CD4-positive, alpha-beta memory T cell (primary cell): ENCODE measurements around the gene FNBP1. TPM values are rescaled to one million over a fixed set of nuclear protein-coding genes. Genes with fewer than 3 reads are reported as not detected.
"Not testable (repeated sequence)": the region's sequence is repeated elsewhere in the genome, so short reads cannot be mapped to it uniquely, and the experiment has no call there.

ENCODE experiments used
- CTCF ChIA-PET: fragments of 350-600 bp; sonication (Branson Sonifier 250); formaldehyde crosslinking; loops from one replicate; lab custom pipeline; 2021; ENCODE audit warnings: inconsistent platforms; ENCODE audit not compliant: partially characterized antibody; lab: Charles Lee
- POLR2A ChIA-PET: fragments of 350-600 bp; sonication (Branson Sonifier 250); formaldehyde crosslinking; loops from one replicate; lab custom pipeline; 2021; ENCODE audit not compliant: partially characterized antibody; lab: Charles Lee
- DNase-seq, 5 donors: peaks; one replicate each; pipeline versions ENCODE4 v3.0.0 to v3.0.0-alpha.2; 2020 to 2022; ENCODE audit warnings: mixed read lengths in 1 of 5
- H3K27ac ChIP-seq: one replicate; pipeline ENCODE4 v1.7.0; 2013; ENCODE audit warnings: low read depth, low read length
- H3K27me3 ChIP-seq: 2 replicates; pipeline ENCODE4 v1.7.0; 2013; ENCODE audit warnings: mild to moderate bottlenecking, low read length, moderate library complexity; ENCODE audit not compliant: insufficient read depth
- H3K36me3 ChIP-seq: 2 replicates; pipeline ENCODE4 v1.7.0; 2013; ENCODE audit warnings: mild to moderate bottlenecking, low read length, moderate library complexity; ENCODE audit not compliant: insufficient read depth
- H3K4me1 ChIP-seq: 2 replicates; pipeline ENCODE4 v1.7.0; 2013; ENCODE audit warnings: mild to moderate bottlenecking, low read length, moderate library complexity; ENCODE audit not compliant: insufficient read depth
- H3K4me3 ChIP-seq, 2 donors: one replicate each; pipeline ENCODE4 v1.7.0; 2013; ENCODE audit warnings: low read length in 2 of 2, mild to moderate bottlenecking in 1 of 2
- H3K9me3 ChIP-seq, 2 donors: one replicate each; pipeline ENCODE4 v1.7.0; 2013; ENCODE audit warnings: low read length in 2 of 2, control low read depth in 1 of 2; ENCODE audit not compliant: control insufficient read depth in 1 of 2
- H3K27ac Mint-ChIP-seq, 7 donors: one replicate each; pipeline ENCODE4 v1.8.0; 2020 to 2021; ENCODE audit warnings: mixed read lengths in 7 of 7, mild to moderate bottlenecking in 6 of 7, inconsistent platforms in 3 of 7, moderate library complexity in 3 of 7
- H3K27me3 Mint-ChIP-seq, 2 donors: one replicate each; pipeline ENCODE4 v1.8.0; 2020 to 2021; ENCODE audit warnings: mixed read lengths in 2 of 2
- H3K36me3 Mint-ChIP-seq, 2 donors: one replicate each; pipeline ENCODE4 v1.8.0; 2020 to 2021; ENCODE audit warnings: mixed read lengths in 2 of 2, inconsistent platforms in 1 of 2, mild to moderate bottlenecking in 1 of 2
- H3K4me1 Mint-ChIP-seq, 4 donors: one replicate each; pipeline ENCODE4 v1.8.0; 2020 to 2021; ENCODE audit warnings: mixed read lengths in 4 of 4, mild to moderate bottlenecking in 1 of 4
- H3K4me3 Mint-ChIP-seq, 8 donors: one replicate each; pipeline ENCODE4 v1.8.0; 2020 to 2021; ENCODE audit warnings: mixed read lengths in 8 of 8, mild to moderate bottlenecking in 7 of 8, moderate library complexity in 6 of 8, inconsistent platforms in 3 of 8
- H3K9me3 Mint-ChIP-seq, 8 donors: one replicate each; pipeline ENCODE4 v1.8.0; 2020 to 2021; ENCODE audit warnings: mixed read lengths in 8 of 8, mild to moderate bottlenecking in 5 of 8, inconsistent platforms in 3 of 8, moderate library complexity in 1 of 8
- intact Hi-C: fragments of 100-400 bp; cut with micrococcal nuclease; formaldehyde crosslinking; loops from one replicate; pipeline ENCODE4 v1.15.1; 2023
- polyA plus RNA-seq, 2 donors: library from polyadenylated mRNA; unstranded; fragments of 300-500 nt; fragmentation: Illumina TruSeq; gene quantifications; one replicate each; pipeline ENCODE4 v1.2.3, GENCODE V29; 2021
- total RNA-seq, 2 experiments: library from RNA; stranded (reverse); gene quantifications; one replicate each; pipeline ENCODE4 v1.2.3, GENCODE V29; 2021

FNBP1 gene
- total and polyA plus RNA-seq, 4 experiments from 2014 or later: 143 to 202 (median 181) TPM

- intact Hi-C loops: loop anchor here (1.0 to 5.0 kb wide), 2 partner anchors 9 to 39 kb away; no protein-coding TSS in a partner anchor
- H3K9me3 ChIP-seq: no peaks in the 10 kb centered on the region
- H3K4me3 ChIP-seq: no peak overlapping the region
- DNase-seq: no peak
- H3K36me3 Mint-ChIP-seq: peaks cover 18 to 57% of the 10 kb centered on the region in 2 donors
- H3K4me1 ChIP-seq: peaks cover 88% of the 10 kb centered on the region
- H3K27ac Mint-ChIP-seq: peak overlapping the region; percentile 80 to 98 (median 86)
- ChIA-PET POLR2A (interaction anchor here (1.1 to 3.5 kb wide), 9 partner anchors 12 to 189 kb away, joined by 3 to 13 read pairs (median 7); no protein-coding TSS in a partner anchor), CTCF (interaction anchor here (1.5 to 3.8 kb wide), 4 partner anchors 10 to 113 kb away, joined by 4 to 13 read pairs (median 7); no protein-coding TSS in a partner anchor)
- H3K36me3 ChIP-seq: peaks cover 6% of the 10 kb centered on the region
- H3K4me1 Mint-ChIP-seq: peaks cover 55 to 93% (median 76%) of the 10 kb centered on the region in 4 donors
- H3K27me3 Mint-ChIP-seq: no peaks in the 10 kb centered on the region
- H3K27ac ChIP-seq: peak overlapping the region; percentile 47
- H3K4me3 Mint-ChIP-seq: peak overlapping the region; percentile 45 to 84 (median 59)
- H3K27me3 ChIP-seq: no peaks in the 10 kb centered on the region
- no peaks in the 10 kb centered on the region for H3K9me3 Mint-ChIP-seq
These were observed 44.4 kb downstream of the FNBP1 start for GRCh38 chr9:129998491-129999140.

- Mint-ChIP-seq H3K27ac (peak overlapping the region in 4 of 7 donors; percentile 27 to 98 (median 80)), H3K4me1 (peaks cover 55 to 84% (median 70%) of the 10 kb centered on the region in 4 donors), H3K4me3 (peak overlapping the region in 1 of 8 donors; percentile 7), H3K36me3 (peaks cover 16 to 51% of the 10 kb centered on the region in 2 donors)
- DNase-seq, H3K4me3 ChIP-seq, H3K9me3 ChIP-seq, H3K36me3 ChIP-seq, H3K9me3 Mint-ChIP-seq, H3K27me3 ChIP-seq, H3K27me3 Mint-ChIP-seq: not testable (repeated sequence)
- CTCF ChIA-PET: interaction anchor here (1.9 to 3.8 kb wide), 3 partner anchors 42 to 112 kb away, joined by 4 to 13 read pairs (median 10); no protein-coding TSS in a partner anchor
- POLR2A ChIA-PET: interaction anchor here (1.1 to 2.0 kb wide), 5 partner anchors 42 to 188 kb away, joined by 3 to 11 read pairs (median 6); partner anchors contain the start of gene FNBP1
- intact Hi-C loops: loop anchor here (5.0 kb wide), 1 partner anchor 40 kb away; no protein-coding TSS in a partner anchor
- Histone ChIP-seq H3K27ac (peak overlapping the region; percentile 12), H3K4me1 (peaks cover 79% of the 10 kb centered on the region)
These were observed 45.3 kb downstream of the FNBP1 start for GRCh38 chr9:129997706-129998105.

- Mint-ChIP-seq H3K36me3 (peaks cover 15 to 52% of the 10 kb centered on the region in 2 donors), H3K27ac (peak overlapping the region; percentile 93 to 98 (median 96)), H3K9me3 (no peaks in the 10 kb centered on the region), H3K27me3 (no peaks in the 10 kb centered on the region), H3K4me1 (peaks cover 57 to 87% (median 72%) of the 10 kb centered on the region in 4 donors), H3K4me3 (peak overlapping the region; percentile 33 to 82 (median 76))
- CTCF ChIA-PET: interaction anchor here (1.2 to 3.8 kb wide), 3 partner anchors 39 to 110 kb away, joined by 4 to 13 read pairs (median 10); no protein-coding TSS in a partner anchor
- H3K27me3 ChIP-seq: no peaks in the 10 kb centered on the region
- peak overlapping the region in 1 of 2 donors; percentile 15 for H3K4me3 ChIP-seq
- no peak for DNase-seq
- peaks cover 6% of the 10 kb centered on the region for H3K36me3 ChIP-seq
- peaks cover 79% of the 10 kb centered on the region for H3K4me1 ChIP-seq
- peak overlapping the region; percentile 64 for H3K27ac ChIP-seq
- no peaks in the 10 kb centered on the region for H3K9me3 ChIP-seq
- POLR2A ChIA-PET: interaction anchor here (0.6 to 3.6 kb wide), 18 partner anchors 9 to 161 kb away, joined by 3 to 21 read pairs (median 4); partner anchors contain the start of genes C9orf78, FNBP1 and USP20
- intact Hi-C loops: loop anchor here (5.0 kb wide), 1 partner anchor 41 kb away; no protein-coding TSS in a partner anchor
These were observed 46.7 kb downstream of the FNBP1 start for GRCh38 chr9:129996161-129996830.

- ChIA-PET CTCF (interaction anchor here (1.2 to 3.8 kb wide), 5 partner anchors 32 to 110 kb away, joined by 3 to 13 read pairs (median 6); no protein-coding TSS in a partner anchor), POLR2A (interaction anchor here (0.7 to 3.6 kb wide), 20 partner anchors 13 to 160 kb away, joined by 3 to 21 read pairs (median 4); partner anchors contain the start of genes C9orf78, FNBP1 and USP20)
- Mint-ChIP-seq H3K9me3 (no peaks in the 10 kb centered on the region), H3K4me3 (peak overlapping the region; percentile 66 to 82 (median 76)), H3K27ac (peak overlapping the region; percentile 93 to 98 (median 96)), H3K36me3 (peaks cover 21 to 49% of the 10 kb centered on the region in 2 donors), H3K4me1 (peaks cover 55 to 87% (median 71%) of the 10 kb centered on the region in 4 donors), H3K27me3 (no peaks in the 10 kb centered on the region)
- no peaks in the 10 kb centered on the region for H3K27me3 ChIP-seq
- peak overlapping the region; percentile 64 for H3K27ac ChIP-seq
- peaks cover 79% of the 10 kb centered on the region for H3K4me1 ChIP-seq
- intact Hi-C loops: loop anchor here (5.0 kb wide), 1 partner anchor 42 kb away; no protein-coding TSS in a partner anchor
- H3K9me3 ChIP-seq: no peaks in the 10 kb centered on the region
- peak overlapping the region in 1 of 2 donors; percentile 15 for H3K4me3 ChIP-seq
- peak in 2 of 5 donors; percentile 20 to 59 for DNase-seq
- H3K36me3 ChIP-seq: peaks cover 6% of the 10 kb centered on the region
These were observed 47.4 kb downstream of the FNBP1 start for GRCh38 chr9:129995409-129996160.

- POLR2A ChIA-PET: interaction anchor here (0.7 to 3.6 kb wide), 13 partner anchors 13 to 160 kb away, joined by 3 to 21 read pairs (median 6); partner anchors contain the start of genes C9orf78, FNBP1 and USP20
- H3K36me3 Mint-ChIP-seq: peaks cover 24 to 48% of the 10 kb centered on the region in 2 donors
These were observed 48.1 kb downstream of the FNBP1 start for GRCh38 chr9:129994882-129995281.

GRCh38 chr9:129991139-129991538, 51.9 kb downstream of the FNBP1 start:
- POLR2A ChIA-PET: interaction anchor here (0.7 to 4.7 kb wide), 9 partner anchors 9 to 122 kb away, joined by 3 to 24 read pairs (median 4); partner anchors contain the start of gene GPR107
- H3K9me3 ChIP-seq, H3K9me3 Mint-ChIP-seq, H3K4me3 ChIP-seq, H3K27me3 Mint-ChIP-seq, H3K27me3 ChIP-seq, DNase-seq, intact Hi-C loops: not testable (repeated sequence)
- peaks cover 21 to 51% of the 10 kb centered on the region in 2 donors for H3K36me3 Mint-ChIP-seq
- peaks cover 74% of the 10 kb centered on the region for H3K4me1 ChIP-seq
- H3K36me3 ChIP-seq: peaks cover 10% of the 10 kb centered on the region
- peak overlapping the region in 4 of 8 donors; percentile 27 to 89 (median 71) for H3K4me3 Mint-ChIP-seq
- peaks cover 54 to 84% (median 68%) of the 10 kb centered on the region in 4 donors for H3K4me1 Mint-ChIP-seq
- CTCF ChIA-PET: interaction anchor here (1.3 to 1.4 kb wide), 3 partner anchors 16 to 104 kb away, joined by 3 to 4 read pairs (median 3); partner anchors contain the start of gene GPR107
- peak overlapping the region; percentile 93 to 99 (median 96) for H3K27ac Mint-ChIP-seq
- H3K27ac ChIP-seq: peak overlapping the region; percentile 73

More at GRCh38 chr9:129994882-129995281, 48.1 kb downstream of the FNBP1 start:
- CTCF ChIA-PET: interaction anchor here (1.2 to 1.5 kb wide), 2 partner anchors 31 to 53 kb away, joined by 3 to 6 read pairs; no protein-coding TSS in a partner anchor
- H3K27ac ChIP-seq: peak overlapping the region; percentile 64
- Mint-ChIP-seq H3K4me3 (peak overlapping the region in 7 of 8 donors; percentile 66 to 82 (median 77)), H3K9me3 (no peaks in the 10 kb centered on the region), H3K27ac (peak overlapping the region; percentile 93 to 98 (median 96)), H3K27me3 (no peaks in the 10 kb centered on the region), H3K4me1 (peaks cover 57 to 87% (median 71%) of the 10 kb centered on the region in 4 donors)
- peaks cover 79% of the 10 kb centered on the region for H3K4me1 ChIP-seq
- H3K36me3 ChIP-seq: peaks cover 6% of the 10 kb centered on the region
- no peak for DNase-seq
- H3K9me3 ChIP-seq: no peaks in the 10 kb centered on the region
- H3K4me3 ChIP-seq: no peak overlapping the region
- H3K27me3 ChIP-seq: no peaks in the 10 kb centered on the region
- intact Hi-C loops: loop anchor here (5.0 kb wide), 1 partner anchor 42 kb away; no protein-coding TSS in a partner anchor
